HG03039 (cell line): Measurements from ENCODE around the gene TRAF3.
"Not testable (repeated sequence)": the region's sequence is repeated elsewhere in the genome, so short reads cannot be mapped to it uniquely, and the experiment has no call there.

Source experiments
- ATAC-seq: cut with Tn5 transposase; IDR thresholded peaks from one replicate; pipeline ENCODE4 v1.9.1; 2021; ENCODE audit warnings: mild to moderate bottlenecking, moderate library complexity; ENCODE audit not compliant: unreplicated experiment

TRAF3 gene

GRCh38 chr14:102885737-102886447, 108.6 kb downstream of the TRAF3 start:
- no peak for ATAC-seq

GRCh38 chr14:102888748-102889147, 111.5 kb downstream of the TRAF3 start:
- ATAC-seq, result no peak

- no peak for ATAC-seq
These were observed 112.4 kb downstream of the TRAF3 start for GRCh38 chr14:102889615-102890014.

GRCh38 chr14:102891111-102891510, 113.9 kb downstream of the TRAF3 start:
- no peak for ATAC-seq

GRCh38 chr14:102891556-102891955, 114.3 kb downstream of the TRAF3 start:
- no peak for ATAC-seq

GRCh38 chr14:102892651-102893050, 115.4 kb downstream of the TRAF3 start:
- no peak for ATAC-seq

GRCh38 chr14:102893452-102893851, 116.2 kb downstream of the TRAF3 start:
- ATAC-seq, result no peak

GRCh38 chr14:102896735-102897134, 119.5 kb downstream of the TRAF3 start:
- ATAC-seq, result not testable (repeated sequence)

- ATAC-seq, result no peak
These were observed 120.2 kb downstream of the TRAF3 start for GRCh38 chr14:102897299-102898027.

- ATAC-seq, result no peak
These were observed 121.0 kb downstream of the TRAF3 start for GRCh38 chr14:102898298-102898697.

GRCh38 chr14:102898776-102899515, 121.7 kb downstream of the TRAF3 start:
- no peak for ATAC-seq

- no peak for ATAC-seq
These were observed 122.3 kb downstream of the TRAF3 start for GRCh38 chr14:102899516-102899900.

- ATAC-seq, result peak; percentile 45
These were observed 123.7 kb downstream of the TRAF3 start for GRCh38 chr14:102900631-102901571.

GRCh38 chr14:102901633-102902032, 124.4 kb downstream of the TRAF3 start:
- ATAC-seq, result peak; percentile 45

GRCh38 chr14:102902086-102902485, 124.8 kb downstream of the TRAF3 start:
- no peak for ATAC-seq

GRCh38 chr14:102902523-102903247, 125.4 kb downstream of the TRAF3 start:
- ATAC-seq, result no peak

GRCh38 chr14:102903248-102903888, 126.1 kb downstream of the TRAF3 start:
- no peak for ATAC-seq

GRCh38 chr14:102903889-102904512, 126.8 kb downstream of the TRAF3 start:
- ATAC-seq, result no peak
